HEK293T (cell line): Measurements from ENCODE around the gene SFR1.

Source experiments
- ARNT ChIP-seq: fragments of 450-650 bp; IDR thresholded peaks from 2 replicates; pipeline ENCODE4 v1.6.1; 2017; ENCODE audit warnings: mild to moderate bottlenecking
- CTBP1 ChIP-seq: fragments of 450-650 bp; IDR thresholded peaks from 2 replicates; pipeline ENCODE4 v1.6.1; 2016; ENCODE audit warnings: borderline replicate concordance
- ELF4 ChIP-seq: fragments of 450-650 bp; IDR thresholded peaks from 2 replicates; pipeline ENCODE4 v1.6.1; 2017; ENCODE audit warnings: antibody characterized with exemption
- FOXA1 ChIP-seq: fragments of 450-650 bp; IDR thresholded peaks from 2 replicates; pipeline ENCODE4 v1.6.1; 2016; ENCODE audit warnings: mild to moderate bottlenecking
- FOXK2 ChIP-seq: fragments of 450-650 bp; IDR thresholded peaks from 2 replicates; pipeline ENCODE4 v1.6.1; 2016; ENCODE audit warnings: mild to moderate bottlenecking
- FOXM1 ChIP-seq: fragments of 450-650 bp; IDR thresholded peaks from 2 replicates; pipeline ENCODE4 v1.6.1; 2017; ENCODE audit warnings: mild to moderate bottlenecking, borderline replicate concordance
- HDGF ChIP-seq: fragments of 450-650 bp; IDR thresholded peaks from 2 replicates; pipeline ENCODE4 v1.6.1; 2017; ENCODE audit warnings: antibody characterized with exemption, borderline replicate concordance
- PKNOX1 ChIP-seq: fragments of 450-650 bp; IDR thresholded peaks from 2 replicates; pipeline ENCODE4 v1.6.1; 2016
- SP1 ChIP-seq: fragments of 450-650 bp; IDR thresholded peaks from 2 replicates; pipeline ENCODE4 v1.6.1; 2017
- SUZ12 ChIP-seq: fragments of 450-650 bp; IDR thresholded peaks from 2 replicates; pipeline ENCODE4 v1.6.1; 2016; ENCODE audit warnings: mild to moderate bottlenecking
- TARDBP ChIP-seq: fragments of 450-650 bp; IDR thresholded peaks from 2 replicates; pipeline ENCODE4 v1.6.1; 2016
- ZNF384 ChIP-seq: fragments of 450-650 bp; IDR thresholded peaks from 2 replicates; pipeline ENCODE4 v1.6.1; 2016

DNA sequence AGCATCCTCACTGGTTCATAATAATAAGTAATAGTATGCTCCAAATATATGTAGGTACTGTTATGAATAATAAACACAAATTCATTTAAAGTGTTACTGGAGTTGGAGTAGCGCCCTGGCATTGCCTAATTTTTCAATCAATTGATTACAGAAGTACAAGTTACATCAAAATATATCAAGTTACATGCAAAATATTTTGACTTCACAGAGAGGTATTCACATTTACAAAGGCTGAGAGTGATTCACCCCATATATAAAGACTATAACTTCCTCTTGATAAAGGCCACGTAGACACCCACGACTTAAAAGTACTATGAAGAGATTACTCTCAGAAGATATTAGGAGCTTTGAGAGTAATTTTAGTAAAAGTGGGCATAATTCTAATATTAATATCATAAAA lies 22.7 kb upstream of the SFR1 start:
- TF ChIP-seq SP1 (no peak), SUZ12 (no peak), TARDBP (no peak), ZNF384 (no peak), CTBP1 (no peak), FOXM1 (no peak), FOXK2 (no peak), HDGF (no peak), ELF4 (no peak), ARNT (no peak), FOXA1 (no peak), PKNOX1 (no peak)
